Fibroblast of villous mesenchyme (primary cell): ENCODE results near the gene CREB3L1. TPM values are rescaled to one million over a fixed set of nuclear protein-coding genes. Genes with fewer than 3 reads are reported as not detected.
"Not testable (repeated sequence)": the region's sequence is repeated elsewhere in the genome, so short reads cannot be mapped to it uniquely, and the experiment has no call there.

Experiments
- DNase-seq: peaks from one replicate; pipeline ENCODE4 v3.0.0-alpha.2; 2010; ENCODE audit warnings: low read depth
- H3K4me3 ChIP-seq: 2 replicates; pipeline ENCODE4 v1.5.1; 2011; ENCODE audit warnings: low read depth, mild to moderate bottlenecking, low read length
- CTCF ChIP-seq: IDR thresholded peaks from 2 replicates; pipeline ENCODE4 v1.5.1; 2012; ENCODE audit warnings: low read depth, mild to moderate bottlenecking, low read length; ENCODE audit not compliant: insufficient read depth
- total RNA-seq: library from RNA; depleted of rRNA; stranded (reverse); fragments of >200 nt; gene quantifications from 2 replicates; pipeline ENCODE4 v1.2.3, GENCODE V29; 2012

Gene CREB3L1
- total RNA-seq, 1 donor, result 40.6 TPM

- DNase-seq, result no peak
- H3K4me3 ChIP-seq, result peak overlapping the region; percentile 58
- no peak for TF ChIP-seq CTCF
These were observed 18.6 kb downstream of the CREB3L1 start for GRCh38 chr11:46296059-46296527.

DNA sequence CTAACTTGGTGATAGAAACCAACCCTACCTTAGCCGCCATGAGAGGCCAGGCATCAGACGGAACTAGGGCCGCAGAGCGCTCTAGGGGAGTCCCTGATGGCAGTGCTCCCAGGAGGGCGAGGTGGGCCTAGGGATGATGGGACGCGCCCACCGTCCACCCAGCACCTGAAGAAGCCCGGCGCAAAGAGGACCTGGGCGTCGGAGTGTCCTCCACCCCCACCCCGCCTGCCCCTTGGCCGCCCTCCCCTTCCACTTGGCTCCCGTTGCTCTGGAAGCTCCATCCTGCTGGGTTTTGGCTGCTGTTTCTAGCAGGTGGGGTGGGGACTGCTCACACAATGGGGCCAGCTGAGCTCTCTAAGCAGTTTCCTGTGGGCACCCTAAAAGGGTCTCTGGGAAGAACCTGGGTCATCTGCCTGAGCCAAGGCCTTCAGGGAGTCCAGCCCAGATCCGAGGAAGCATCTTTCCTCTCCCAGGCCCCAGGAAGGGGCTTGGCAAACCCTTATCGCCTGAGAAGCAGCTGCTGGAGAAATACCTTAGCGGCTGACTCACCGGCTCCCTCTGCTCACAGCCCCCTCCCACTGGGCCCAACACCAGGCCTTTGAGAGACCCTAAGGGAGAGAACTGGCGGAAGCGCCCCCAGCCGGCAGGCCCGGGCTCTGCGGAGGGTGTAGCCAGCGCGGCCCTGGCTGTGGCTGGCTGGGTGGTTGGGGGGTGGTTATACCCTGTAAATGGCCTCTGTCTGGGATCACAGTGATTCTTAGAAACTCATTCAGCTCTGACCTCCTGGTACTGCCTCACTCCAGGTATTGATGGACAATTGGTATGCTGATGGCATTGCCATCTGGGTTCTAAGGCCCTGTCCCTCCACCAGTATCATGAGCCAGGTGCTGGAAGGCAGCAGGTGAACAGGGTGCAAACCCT lies 19.3 kb downstream of the CREB3L1 start:
- TF ChIP-seq CTCF, result peak; percentile 86
- H3K4me3 ChIP-seq, result peak overlapping the region; percentile 58
- peak; percentile 98 for DNase-seq

DNA sequence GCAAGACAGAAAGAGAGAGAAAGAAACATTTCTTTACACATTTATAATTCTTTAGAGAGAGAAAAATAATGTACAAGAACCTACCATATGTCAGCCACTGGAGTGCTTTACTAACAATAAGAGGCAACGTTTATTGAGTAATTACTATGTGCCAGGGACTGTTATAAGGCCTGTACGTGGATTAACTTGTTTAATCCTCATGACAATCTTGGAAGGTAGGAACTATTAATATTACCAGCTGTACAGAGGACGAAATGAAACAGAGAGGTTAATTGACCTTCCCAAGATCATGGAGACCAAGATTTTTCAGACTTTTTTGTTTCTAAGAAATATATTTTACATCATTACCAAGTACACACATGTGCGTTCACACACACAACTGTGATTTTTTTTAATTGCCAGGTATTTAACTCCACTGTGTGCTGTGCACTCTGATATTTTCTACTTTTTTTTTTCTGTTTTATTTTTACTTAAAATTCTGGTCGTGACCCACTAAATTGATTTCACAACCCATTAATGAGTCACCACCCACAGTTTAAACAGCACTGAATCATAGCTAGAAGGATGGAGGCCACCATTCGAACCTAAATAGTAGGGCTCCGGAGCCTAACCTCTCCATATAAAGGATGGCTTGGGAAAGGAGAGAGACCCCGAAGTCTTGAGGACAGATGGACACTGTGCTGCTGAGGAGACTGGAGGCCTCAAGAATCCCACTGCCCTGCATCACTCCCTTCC lies 21.4 kb downstream of the CREB3L1 start:
- H3K4me3 ChIP-seq, result no peak overlapping the region
- no peak for TF ChIP-seq CTCF
- DNase-seq, result peak; percentile 92

DNA sequence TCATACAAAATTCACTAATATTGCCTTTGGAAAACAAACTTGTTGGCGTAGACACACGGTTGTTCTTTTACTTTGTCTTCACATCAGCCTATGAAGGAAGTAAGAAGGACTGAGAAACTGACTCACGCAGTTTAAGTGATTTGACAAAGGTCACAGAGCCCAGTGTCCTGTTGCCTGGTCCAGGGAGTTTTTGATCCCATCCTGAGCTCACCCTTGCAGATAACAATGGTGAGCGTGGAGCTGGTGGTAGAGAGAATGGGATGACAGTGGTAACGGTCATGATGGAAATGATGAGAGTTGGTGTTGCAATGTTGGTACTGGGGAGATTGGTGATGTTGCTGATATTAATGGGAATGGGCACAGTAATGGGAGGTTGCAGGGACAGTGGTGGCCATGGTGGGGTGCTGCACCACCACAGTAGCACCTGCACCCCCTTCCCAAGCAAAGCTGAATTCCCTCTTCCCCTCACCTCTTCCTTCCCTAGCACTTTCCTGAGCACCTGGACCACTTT lies 22.0 kb downstream of the CREB3L1 start:
- TF ChIP-seq CTCF, result no peak
- peak; percentile 54 for DNase-seq
- H3K4me3 ChIP-seq, result no peak overlapping the region

GRCh38 chr11:46300270-46300669 lies 22.8 kb downstream of the CREB3L1 start:
- no peak for DNase-seq
- no peak for TF ChIP-seq CTCF
- H3K4me3 ChIP-seq, result no peak overlapping the region

DNA sequence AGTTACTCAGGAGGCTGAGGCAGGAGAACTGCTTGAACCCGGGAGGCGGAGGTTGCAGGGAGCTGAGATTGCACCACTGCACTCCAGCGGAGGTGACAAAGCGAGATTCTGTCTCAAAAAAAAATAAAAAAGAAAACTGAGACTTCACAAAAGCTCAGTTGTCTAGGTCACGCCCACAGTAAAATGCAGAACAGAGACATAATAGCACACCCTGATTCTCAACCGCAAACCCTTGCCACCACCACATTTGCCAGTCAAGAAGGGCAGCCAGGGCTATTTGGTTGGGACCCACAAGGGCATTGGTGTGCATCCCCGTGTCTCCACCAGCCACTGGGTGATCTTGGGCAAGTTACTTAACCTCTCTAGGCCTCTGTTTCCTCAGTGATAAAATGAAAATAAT lies 25.4 kb downstream of the CREB3L1 start:
- no peak for DNase-seq
- no peak for TF ChIP-seq CTCF
- H3K4me3 ChIP-seq, result no peak overlapping the region

GRCh38 chr11:46304036-46304435 lies 26.6 kb downstream of the CREB3L1 start:
- not testable (repeated sequence) for DNase-seq, H3K4me3 ChIP-seq
